Articular chondrocyte of knee joint (primary cell): ENCODE measurements around the gene UNC45B. TPM values are rescaled to one million over a fixed set of nuclear protein-coding genes. Genes with fewer than 3 reads are reported as not detected.

Source experiments
- total RNA-seq: library from RNA; depleted of rRNA; stranded (reverse); fragments of >200 nt; gene quantifications from 2 replicates; pipeline ENCODE4 v1.2.3, GENCODE V29; 2012

Gene UNC45B, protein sequence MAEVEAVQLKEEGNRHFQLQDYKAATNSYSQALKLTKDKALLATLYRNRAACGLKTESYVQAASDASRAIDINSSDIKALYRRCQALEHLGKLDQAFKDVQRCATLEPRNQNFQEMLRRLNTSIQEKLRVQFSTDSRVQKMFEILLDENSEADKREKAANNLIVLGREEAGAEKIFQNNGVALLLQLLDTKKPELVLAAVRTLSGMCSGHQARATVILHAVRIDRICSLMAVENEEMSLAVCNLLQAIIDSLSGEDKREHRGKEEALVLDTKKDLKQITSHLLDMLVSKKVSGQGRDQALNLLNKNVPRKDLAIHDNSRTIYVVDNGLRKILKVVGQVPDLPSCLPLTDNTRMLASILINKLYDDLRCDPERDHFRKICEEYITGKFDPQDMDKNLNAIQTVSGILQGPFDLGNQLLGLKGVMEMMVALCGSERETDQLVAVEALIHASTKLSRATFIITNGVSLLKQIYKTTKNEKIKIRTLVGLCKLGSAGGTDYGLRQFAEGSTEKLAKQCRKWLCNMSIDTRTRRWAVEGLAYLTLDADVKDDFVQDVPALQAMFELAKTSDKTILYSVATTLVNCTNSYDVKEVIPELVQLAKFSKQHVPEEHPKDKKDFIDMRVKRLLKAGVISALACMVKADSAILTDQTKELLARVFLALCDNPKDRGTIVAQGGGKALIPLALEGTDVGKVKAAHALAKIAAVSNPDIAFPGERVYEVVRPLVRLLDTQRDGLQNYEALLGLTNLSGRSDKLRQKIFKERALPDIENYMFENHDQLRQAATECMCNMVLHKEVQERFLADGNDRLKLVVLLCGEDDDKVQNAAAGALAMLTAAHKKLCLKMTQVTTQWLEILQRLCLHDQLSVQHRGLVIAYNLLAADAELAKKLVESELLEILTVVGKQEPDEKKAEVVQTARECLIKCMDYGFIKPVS
- total RNA-seq = not detected in 2 replicates

GRCh38 chr17:35147375-35147905 lies at the start of gene UNC45B:
Gene UNC45B, plus strand, starts transcription at chr17:35147817. Its CDS starts 447 bp downstream, at chr17:35148264.

GRCh38 chr17:35119370-35120165 lies 28.0 kb upstream of the UNC45B start, which contains the start of gene RAD51D:
Gene RAD51D, minus strand, starts transcription at chr17:35119860. Its CDS starts 247 bp downstream, at chr17:35119613.

DNA sequence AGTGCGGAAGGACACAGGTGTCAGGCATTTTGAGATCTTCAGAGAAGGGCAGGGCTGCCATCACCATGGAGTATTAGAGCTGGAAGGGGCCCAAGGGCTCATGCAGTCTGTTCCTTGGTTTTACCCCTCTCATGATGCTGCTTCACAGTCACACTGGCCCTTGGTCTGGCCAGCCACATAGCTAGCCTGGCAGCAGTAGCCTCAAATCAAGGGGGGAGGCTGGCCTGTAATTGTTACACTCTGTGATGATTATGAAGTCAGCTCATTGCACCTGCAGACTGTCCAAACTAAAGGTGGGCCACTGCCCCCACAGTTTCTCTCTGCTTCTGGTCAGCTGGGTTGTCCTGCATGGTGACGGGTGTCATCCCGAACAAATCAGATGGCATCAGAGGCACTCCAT lies 26.3 kb upstream of the UNC45B start, which contains the start of gene FNDC8:
FNDC8 (plus strand) TSS at position 301 of the 400 bp plus-strand sequence; CDS start at position 380, 79 bp downstream.

DNA sequence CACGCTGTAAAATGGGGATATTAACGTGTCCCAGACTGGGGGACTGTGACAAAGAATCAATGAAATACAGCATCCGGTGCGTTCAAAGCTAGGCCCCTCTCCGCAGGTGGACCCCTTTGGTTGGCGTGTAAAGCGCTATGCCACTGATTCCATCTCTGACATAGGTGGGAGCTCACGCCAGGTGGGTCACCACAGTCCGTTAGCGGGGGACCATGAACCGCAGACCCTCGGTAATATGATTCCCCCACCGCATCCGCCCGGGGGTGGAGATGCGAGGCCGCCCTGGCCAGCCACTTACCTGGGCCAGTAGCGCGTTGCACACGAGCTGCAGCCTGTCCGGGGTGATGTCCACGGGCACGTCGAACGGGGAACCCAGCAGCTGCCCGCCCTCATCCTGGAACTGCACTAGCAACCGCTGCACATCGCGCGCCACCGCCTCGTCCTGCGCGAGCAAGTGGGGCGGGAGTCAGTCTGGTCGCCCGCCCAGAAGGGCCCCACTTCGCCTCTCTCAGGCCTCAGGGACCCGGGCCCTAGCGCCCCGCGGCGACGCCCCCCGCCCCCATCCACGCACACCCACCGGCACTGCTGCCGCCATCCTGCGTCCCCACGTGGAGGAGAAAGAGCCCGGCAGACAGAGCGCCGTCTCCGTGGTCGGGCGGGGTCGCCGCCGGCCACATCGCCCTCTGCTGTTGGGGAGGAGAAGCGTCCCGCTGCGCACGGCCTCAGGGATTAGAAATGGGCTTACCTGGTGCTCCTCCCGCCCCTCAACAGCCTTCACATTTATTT lies 5.7 kb upstream of the UNC45B start, which contains the start of gene NLE1:
NLE1 (minus strand) TSS at position 623 of the 786 bp plus-strand sequence; CDS start at position 595, 28 bp downstream.

GRCh38 chr17:35194001-35194400 lies 46.4 kb downstream of the UNC45B start, which contains the start of gene SLC35G3:
Gene SLC35G3, minus strand, starts transcription at chr17:35194393. Its CDS starts 86 bp downstream, at chr17:35194307.

Other genes with a start within 250 kb of the UNC45B start
- 4.2 and 4.8 TPM in 2 replicates for gene CCT6B, start 186.4 kb upstream of the UNC45B start, total RNA-seq
- gene ZNF830, start 186.3 kb upstream of the UNC45B start, total RNA-seq = 11.0 and 14.1 TPM in 2 replicates
- 26.1 and 32.9 TPM in 2 replicates for gene LIG3, start 167.3 kb upstream of the UNC45B start, total RNA-seq
- 13.7 and 19.1 TPM in 2 replicates for gene RFFL, start 84.1 kb upstream of the UNC45B start, total RNA-seq
- gene RAD51D, start 28.0 kb upstream of the UNC45B start, total RNA-seq = 10.4 and 14.1 TPM in 2 replicates
- not detected in 2 replicates for gene FNDC8, start 26.2 kb upstream of the UNC45B start, total RNA-seq
- 11.1 and 15.2 TPM in 2 replicates for gene NLE1, start 5.5 kb upstream of the UNC45B start, total RNA-seq
- not detected in 2 replicates for gene SLC35G3, start 46.6 kb downstream of the UNC45B start, total RNA-seq
- 63.5 and 74.9 TPM in 2 replicates for gene SLFN5, start 95.3 kb downstream of the UNC45B start, total RNA-seq
- gene SLFN11, start 225.8 kb downstream of the UNC45B start, total RNA-seq = 8.4 and 8.8 TPM in 2 replicates